NT2/D1 (cell line): ENCODE measurements around the gene ULK4.

ENCODE experiments used
- YY1 ChIP-seq: IDR thresholded peaks from 2 replicates; pipeline ENCODE4 v1.6.1; 2011; ENCODE audit not compliant: insufficient read length, insufficient read depth
- ZNF274 ChIP-seq: IDR thresholded peaks from 2 replicates; pipeline ENCODE4 v1.6.1; 2011; ENCODE audit warnings: mild to moderate bottlenecking, low read depth, low read length

DNA sequence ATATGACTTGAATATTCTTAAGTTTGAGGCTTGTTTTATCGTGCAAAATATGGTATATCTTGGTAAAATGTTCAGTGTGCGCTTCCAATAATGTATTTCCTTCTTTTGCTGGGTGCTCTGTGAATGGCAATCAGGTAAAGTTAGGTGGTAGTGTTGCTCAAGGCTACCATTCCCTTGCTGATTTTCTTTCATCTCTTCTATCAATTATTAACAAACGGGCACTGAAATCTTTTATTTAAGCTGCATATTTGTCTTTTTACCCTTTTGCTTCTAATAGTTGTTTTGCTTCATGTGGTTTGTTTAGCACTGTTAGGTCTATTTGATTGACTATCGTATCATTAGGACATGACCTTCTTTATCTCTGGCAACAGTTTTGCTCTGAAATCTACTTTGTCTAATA, 520.3 kb downstream of the ULK4 start:
- no peak for TF ChIP-seq YY1
- no peak for TF ChIP-seq ZNF274
